ENCODE measurements around the gene UGT1A1.

UGT1A1 gene

GRCh38 chr2:233796254-233796653, 36.2 kb downstream of the UGT1A1 start:
- no peak for DNase-seq (ENCODE audit: low read depth, low spot score)

GRCh38 chr2:233798335-233799086, 38.4 kb downstream of the UGT1A1 start:
- DNase-seq (ENCODE audit: low read depth, low spot score), result no peak

- DNase-seq (ENCODE audit: low read depth, low spot score), result no peak
Measured at GRCh38 chr2:233799087-233799665, 39.1 kb downstream of the UGT1A1 start.

GRCh38 chr2:233799716-233800115, 39.6 kb downstream of the UGT1A1 start:
- DNase-seq (ENCODE audit: low read depth, low spot score), result no peak

- DNase-seq (ENCODE audit: low read depth, low spot score), result no peak
Measured at GRCh38 chr2:233800208-233800607, 40.1 kb downstream of the UGT1A1 start.

- DNase-seq (ENCODE audit: low read depth, low spot score), result no peak
Measured at GRCh38 chr2:233801357-233802131, 41.5 kb downstream of the UGT1A1 start.

GRCh38 chr2:233802132-233802815, 42.2 kb downstream of the UGT1A1 start:
- no peak for DNase-seq (ENCODE audit: low read depth, low spot score)

GRCh38 chr2:233803292-233803911, 43.3 kb downstream of the UGT1A1 start:
- no peak for DNase-seq (ENCODE audit: low read depth, low spot score)

- no peak for DNase-seq (ENCODE audit: low read depth, low spot score)
Measured at GRCh38 chr2:233803994-233804393, 43.9 kb downstream of the UGT1A1 start.

- no peak for DNase-seq (ENCODE audit: low read depth, low spot score)
Measured at GRCh38 chr2:233807215-233807865, 47.3 kb downstream of the UGT1A1 start.

GRCh38 chr2:233807966-233808935, 48.2 kb downstream of the UGT1A1 start:
- DNase-seq (ENCODE audit: low read depth, low spot score), result no peak

- no peak for DNase-seq (ENCODE audit: low read depth, low spot score)
Measured at GRCh38 chr2:233810385-233810784, 50.3 kb downstream of the UGT1A1 start.

- no peak for DNase-seq (ENCODE audit: low read depth, low spot score)
Measured at GRCh38 chr2:233811087-233811486, 51.0 kb downstream of the UGT1A1 start.

- DNase-seq (ENCODE audit: low read depth, low spot score), result no peak
Measured at GRCh38 chr2:233811732-233812131, 51.7 kb downstream of the UGT1A1 start.

- no peak for DNase-seq (ENCODE audit: low read depth, low spot score)
Measured at GRCh38 chr2:233813236-233814055, 53.4 kb downstream of the UGT1A1 start.

GRCh38 chr2:233814056-233814835, 54.2 kb downstream of the UGT1A1 start:
- no peak for DNase-seq (ENCODE audit: low read depth, low spot score)

- DNase-seq (ENCODE audit: low read depth, low spot score), result no peak
Measured at GRCh38 chr2:233815861-233816260, 55.8 kb downstream of the UGT1A1 start.

GRCh38 chr2:233816334-233816733, 56.3 kb downstream of the UGT1A1 start:
- DNase-seq (ENCODE audit: low read depth, low spot score), result no peak

All from brain pericyte (primary cell).